Tibial nerve (tissue), 3 donors: Measurements from ENCODE around the gene SRSF9.

ENCODE experiments used
- POLR2A ChIP-seq, 2 donors: fragments of 450-650 bp; IDR thresholded peaks; one replicate each; pipeline ENCODE4 v1.6.1; 2017; ENCODE audit warnings: antibody characterized with exemption in 2 of 2, mild to moderate bottlenecking in 2 of 2, moderate library complexity in 2 of 2
- TF ChIP-seq, protein P1 (sequence below), 5 experiments: fragments of 200-600 bp in 3 of 5; fragments of 450-650 bp in 2 of 5; sonication (generic) in 3 of 5; IDR thresholded peaks; one replicate each; pipeline ENCODE4 v1.5.1; 2016 to 2019; ENCODE audit warnings: antibody characterized with exemption in 5 of 5, mild to moderate bottlenecking in 3 of 5, moderate library complexity in 2 of 5

DNA sequence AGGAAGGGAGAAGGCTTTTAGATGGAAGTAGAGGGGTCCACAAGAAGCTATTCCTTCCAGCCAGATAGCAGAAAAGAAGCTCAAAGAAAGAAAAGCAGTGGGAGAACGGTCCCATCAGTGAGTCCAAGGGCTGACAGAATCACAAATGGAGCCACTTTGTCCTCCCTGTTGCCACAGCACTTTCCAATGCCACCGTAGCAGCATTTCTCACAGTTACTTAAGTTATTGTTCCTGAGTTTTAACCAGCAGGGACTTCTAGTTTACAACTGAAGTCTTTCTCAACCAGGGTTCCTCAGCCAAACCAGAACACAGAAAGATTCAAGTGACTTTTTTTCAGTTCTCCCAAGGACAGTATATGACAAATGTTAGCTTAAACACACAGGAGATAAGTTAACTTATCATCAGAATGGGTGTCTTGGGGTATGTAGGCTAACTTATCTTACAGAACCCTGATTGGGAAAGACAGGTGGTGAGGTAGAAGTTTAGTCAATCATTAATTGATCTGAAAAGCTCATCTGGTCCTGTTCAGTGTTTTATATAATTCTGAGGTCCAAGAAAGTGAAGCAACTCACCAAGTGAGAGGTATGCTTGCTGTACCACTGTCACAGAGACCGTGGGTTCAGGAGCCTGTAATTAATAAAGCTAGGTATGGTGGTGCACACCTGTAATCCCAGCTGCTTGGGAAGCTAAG, 16.3 kb downstream of the SRSF9 start:
- TF ChIP-seq POLR2A (IDR thresholded peaks at IDR 0.05): no peak
- TF ChIP-seq, protein P1, sequence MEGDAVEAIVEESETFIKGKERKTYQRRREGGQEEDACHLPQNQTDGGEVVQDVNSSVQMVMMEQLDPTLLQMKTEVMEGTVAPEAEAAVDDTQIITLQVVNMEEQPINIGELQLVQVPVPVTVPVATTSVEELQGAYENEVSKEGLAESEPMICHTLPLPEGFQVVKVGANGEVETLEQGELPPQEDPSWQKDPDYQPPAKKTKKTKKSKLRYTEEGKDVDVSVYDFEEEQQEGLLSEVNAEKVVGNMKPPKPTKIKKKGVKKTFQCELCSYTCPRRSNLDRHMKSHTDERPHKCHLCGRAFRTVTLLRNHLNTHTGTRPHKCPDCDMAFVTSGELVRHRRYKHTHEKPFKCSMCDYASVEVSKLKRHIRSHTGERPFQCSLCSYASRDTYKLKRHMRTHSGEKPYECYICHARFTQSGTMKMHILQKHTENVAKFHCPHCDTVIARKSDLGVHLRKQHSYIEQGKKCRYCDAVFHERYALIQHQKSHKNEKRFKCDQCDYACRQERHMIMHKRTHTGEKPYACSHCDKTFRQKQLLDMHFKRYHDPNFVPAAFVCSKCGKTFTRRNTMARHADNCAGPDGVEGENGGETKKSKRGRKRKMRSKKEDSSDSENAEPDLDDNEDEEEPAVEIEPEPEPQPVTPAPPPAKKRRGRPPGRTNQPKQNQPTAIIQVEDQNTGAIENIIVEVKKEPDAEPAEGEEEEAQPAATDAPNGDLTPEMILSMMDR (IDR thresholded peaks at IDR 0.05): no peak
